ENCODE measurements around the gene CLEC4E. TPM values are rescaled to one million over a fixed set of nuclear protein-coding genes. Genes with fewer than 3 reads are reported as not detected.

CLEC4E gene
- total RNA-seq, 1 experiment from 2014 or later: not detected

GRCh38 chr12:8527250-8528130 is 13.2 kb downstream of the CLEC4E start:
- Histone ChIP-seq H3K4me3 (ENCODE audit: low read depth in 2 of 2, low read length in 2 of 2) (no peak overlapping the region), H3K27ac (ENCODE audit: low read length) (no peak overlapping the region), H3K27me3 (ENCODE audit: control insufficient read depth, insufficient read depth, low read length) (no peaks in the 10 kb centered on the region), H3K4me1 (ENCODE audit: control insufficient read depth, insufficient read depth, low read length) (no peaks in the 10 kb centered on the region), H3K9me3 (ENCODE audit: control insufficient read depth, insufficient read depth, low read depth, low read length) (no peaks in the 10 kb centered on the region), H3K36me3 (ENCODE audit: control insufficient read depth, insufficient read depth, low read length) (no peaks in the 10 kb centered on the region)
- CTCF ChIA-PET: no interaction called here
- POLR2A ChIA-PET: no interaction called here
- no peak for TF ChIP-seq REST (IDR thresholded peaks at IDR 0.05; ENCODE audit: insufficient read depth in 1 of 2, low read depth in 2 of 2, low read length in 1 of 2)
- TF ChIP-seq, protein P1, sequence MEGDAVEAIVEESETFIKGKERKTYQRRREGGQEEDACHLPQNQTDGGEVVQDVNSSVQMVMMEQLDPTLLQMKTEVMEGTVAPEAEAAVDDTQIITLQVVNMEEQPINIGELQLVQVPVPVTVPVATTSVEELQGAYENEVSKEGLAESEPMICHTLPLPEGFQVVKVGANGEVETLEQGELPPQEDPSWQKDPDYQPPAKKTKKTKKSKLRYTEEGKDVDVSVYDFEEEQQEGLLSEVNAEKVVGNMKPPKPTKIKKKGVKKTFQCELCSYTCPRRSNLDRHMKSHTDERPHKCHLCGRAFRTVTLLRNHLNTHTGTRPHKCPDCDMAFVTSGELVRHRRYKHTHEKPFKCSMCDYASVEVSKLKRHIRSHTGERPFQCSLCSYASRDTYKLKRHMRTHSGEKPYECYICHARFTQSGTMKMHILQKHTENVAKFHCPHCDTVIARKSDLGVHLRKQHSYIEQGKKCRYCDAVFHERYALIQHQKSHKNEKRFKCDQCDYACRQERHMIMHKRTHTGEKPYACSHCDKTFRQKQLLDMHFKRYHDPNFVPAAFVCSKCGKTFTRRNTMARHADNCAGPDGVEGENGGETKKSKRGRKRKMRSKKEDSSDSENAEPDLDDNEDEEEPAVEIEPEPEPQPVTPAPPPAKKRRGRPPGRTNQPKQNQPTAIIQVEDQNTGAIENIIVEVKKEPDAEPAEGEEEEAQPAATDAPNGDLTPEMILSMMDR (IDR thresholded peaks at IDR 0.05): no peak
- in situ Hi-C loops (cut with HindIII; ENCODE audit: low pct_unique_long_range_greater_than_20kb, low sequenced_read_pairs) (no loop called here), intact Hi-C loops (cut with micrococcal nuclease; ENCODE audit: unreplicated experiment) (no loop called here)
- DNase-seq (ENCODE audit: low read depth, low spot score) (no peak), ATAC-seq (no peak)
- BruUV-seq (replicated peaks): no TSS peak

- Histone ChIP-seq H3K27ac (ENCODE audit: low read length) (no peak overlapping the region), H3K27me3 (ENCODE audit: control insufficient read depth, insufficient read depth, low read length) (no peaks in the 10 kb centered on the region; the same call in 1 of the 2 replicates), H3K36me3 (ENCODE audit: control insufficient read depth, insufficient read depth, low read length) (no peaks in the 10 kb centered on the region), H3K4me3 (ENCODE audit: low read depth in 2 of 2, low read length in 2 of 2) (no peak overlapping the region), H3K4me1 (ENCODE audit: control insufficient read depth, insufficient read depth, low read length) (no peaks in the 10 kb centered on the region), H3K9me3 (ENCODE audit: control insufficient read depth, insufficient read depth, low read depth, low read length) (no peaks in the 10 kb centered on the region)
- TF ChIP-seq, protein P1 (IDR thresholded peaks at IDR 0.05): no peak
- TF ChIP-seq SIN3A (IDR thresholded peaks at IDR 0.05; ENCODE audit: borderline replicate concordance, insufficient read depth, low read depth, low read length) (no peak), REST (IDR thresholded peaks at IDR 0.05; ENCODE audit: insufficient read depth in 1 of 2, low read depth in 2 of 2, low read length in 1 of 2) (no peak), TCF7L2 (IDR thresholded peaks at IDR 0.05; ENCODE audit: low read depth, low read length) (no peak), POLR2AphosphoS5 (IDR thresholded peaks at IDR 0.05; ENCODE audit: low read depth, low read length) (no peak)
- ATAC-seq: no peak
- POLR2A ChIA-PET: no interaction called here
- no TSS peak for BruUV-seq (replicated peaks)
- DNase-seq (ENCODE audit: low read depth, low spot score): no peak
- intact Hi-C loops (cut with micrococcal nuclease; ENCODE audit: unreplicated experiment): no loop called here
- in situ Hi-C loops (cut with HindIII; ENCODE audit: low pct_unique_long_range_greater_than_20kb, low sequenced_read_pairs): no loop called here
- CTCF ChIA-PET: no interaction called here
Observed at GRCh38 chr12:8519171-8519570, 21.5 kb downstream of the CLEC4E start.
